Measurements from ENCODE around the gene MROH2A. TPM values are rescaled to one million over a fixed set of nuclear protein-coding genes. Genes with fewer than 3 reads are reported as not detected.

MROH2A gene
- total RNA-seq, 2 experiments from 2014 or later, result not detected

DNA sequence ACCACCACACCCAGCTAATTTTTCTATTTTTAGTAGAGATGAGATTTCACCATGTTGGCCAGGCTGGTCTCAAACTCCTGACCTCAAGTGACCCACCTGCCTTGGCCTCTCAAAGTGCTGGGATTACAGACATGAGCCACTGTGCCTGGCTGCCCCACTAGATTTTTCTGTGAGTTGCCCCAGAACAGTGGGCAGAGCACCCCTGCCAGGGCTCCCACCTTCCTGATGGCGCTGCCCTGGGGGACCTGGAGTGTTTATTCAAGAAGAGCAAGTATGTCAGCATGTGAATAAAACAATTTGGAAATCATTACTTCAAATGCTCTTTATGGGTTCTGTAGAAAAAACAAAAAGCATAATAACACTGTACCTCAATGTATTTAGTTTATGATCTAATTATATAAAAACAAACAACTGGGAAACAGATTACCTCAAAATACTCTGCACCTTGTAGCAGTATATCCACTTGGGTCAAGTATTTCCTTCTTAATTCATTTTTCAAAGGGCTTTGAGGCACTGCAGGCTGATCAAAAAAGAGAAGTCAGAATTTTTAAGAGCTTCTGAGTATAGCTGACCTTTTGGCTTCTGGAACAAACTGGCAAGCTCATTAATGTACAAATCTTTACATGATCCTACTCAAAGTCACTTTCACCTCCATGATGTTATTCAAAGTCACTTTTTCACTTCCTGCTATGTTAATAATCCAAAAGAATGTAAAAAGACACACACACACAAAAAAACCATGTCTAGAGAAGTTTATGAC is 67.4 kb downstream of the MROH2A start:
- Mint-ChIP-seq H3K27me3 (no peaks in the 10 kb centered on the region), H3K9me3 (no peaks in the 10 kb centered on the region), H3K36me3 (ENCODE audit: low read depth) (no peaks in the 10 kb centered on the region), H3K27ac (no peak overlapping the region), H3K4me3 (no peak overlapping the region), H3K4me1 (ENCODE audit: low read depth) (no peaks in the 10 kb centered on the region)
- Histone ChIP-seq H3K4me3 (ENCODE audit: low read length) (no peak overlapping the region), H3K9me3 (ENCODE audit: control insufficient read depth in 1 of 2, insufficient read depth in 1 of 2, low read length in 2 of 2) (no peaks in the 10 kb centered on the region), H3K27ac (ENCODE audit: low read depth in 1 of 2, low read length in 2 of 2) (no peak overlapping the region), H3K27me3 (ENCODE audit: control insufficient read depth in 1 of 2, insufficient read depth in 2 of 2, low read length in 2 of 2) (no peaks in the 10 kb centered on the region), H3K36me3 (ENCODE audit: insufficient read depth, low read length) (no peaks in the 10 kb centered on the region), H3K4me1 (ENCODE audit: insufficient read depth, low read length) (no peaks in the 10 kb centered on the region)
- TF ChIP-seq, protein P1, sequence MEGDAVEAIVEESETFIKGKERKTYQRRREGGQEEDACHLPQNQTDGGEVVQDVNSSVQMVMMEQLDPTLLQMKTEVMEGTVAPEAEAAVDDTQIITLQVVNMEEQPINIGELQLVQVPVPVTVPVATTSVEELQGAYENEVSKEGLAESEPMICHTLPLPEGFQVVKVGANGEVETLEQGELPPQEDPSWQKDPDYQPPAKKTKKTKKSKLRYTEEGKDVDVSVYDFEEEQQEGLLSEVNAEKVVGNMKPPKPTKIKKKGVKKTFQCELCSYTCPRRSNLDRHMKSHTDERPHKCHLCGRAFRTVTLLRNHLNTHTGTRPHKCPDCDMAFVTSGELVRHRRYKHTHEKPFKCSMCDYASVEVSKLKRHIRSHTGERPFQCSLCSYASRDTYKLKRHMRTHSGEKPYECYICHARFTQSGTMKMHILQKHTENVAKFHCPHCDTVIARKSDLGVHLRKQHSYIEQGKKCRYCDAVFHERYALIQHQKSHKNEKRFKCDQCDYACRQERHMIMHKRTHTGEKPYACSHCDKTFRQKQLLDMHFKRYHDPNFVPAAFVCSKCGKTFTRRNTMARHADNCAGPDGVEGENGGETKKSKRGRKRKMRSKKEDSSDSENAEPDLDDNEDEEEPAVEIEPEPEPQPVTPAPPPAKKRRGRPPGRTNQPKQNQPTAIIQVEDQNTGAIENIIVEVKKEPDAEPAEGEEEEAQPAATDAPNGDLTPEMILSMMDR (IDR thresholded peaks at IDR 0.05), result no peak
- CTCF ChIA-PET, result no interaction called here
- ATAC-seq (ENCODE audit: poor library complexity), result no peak
- intact Hi-C loops (cut with DNase I, micrococcal nuclease), result no loop called here
- POLR2A ChIA-PET, result no interaction called here
- no peak for DNase-seq

DNA sequence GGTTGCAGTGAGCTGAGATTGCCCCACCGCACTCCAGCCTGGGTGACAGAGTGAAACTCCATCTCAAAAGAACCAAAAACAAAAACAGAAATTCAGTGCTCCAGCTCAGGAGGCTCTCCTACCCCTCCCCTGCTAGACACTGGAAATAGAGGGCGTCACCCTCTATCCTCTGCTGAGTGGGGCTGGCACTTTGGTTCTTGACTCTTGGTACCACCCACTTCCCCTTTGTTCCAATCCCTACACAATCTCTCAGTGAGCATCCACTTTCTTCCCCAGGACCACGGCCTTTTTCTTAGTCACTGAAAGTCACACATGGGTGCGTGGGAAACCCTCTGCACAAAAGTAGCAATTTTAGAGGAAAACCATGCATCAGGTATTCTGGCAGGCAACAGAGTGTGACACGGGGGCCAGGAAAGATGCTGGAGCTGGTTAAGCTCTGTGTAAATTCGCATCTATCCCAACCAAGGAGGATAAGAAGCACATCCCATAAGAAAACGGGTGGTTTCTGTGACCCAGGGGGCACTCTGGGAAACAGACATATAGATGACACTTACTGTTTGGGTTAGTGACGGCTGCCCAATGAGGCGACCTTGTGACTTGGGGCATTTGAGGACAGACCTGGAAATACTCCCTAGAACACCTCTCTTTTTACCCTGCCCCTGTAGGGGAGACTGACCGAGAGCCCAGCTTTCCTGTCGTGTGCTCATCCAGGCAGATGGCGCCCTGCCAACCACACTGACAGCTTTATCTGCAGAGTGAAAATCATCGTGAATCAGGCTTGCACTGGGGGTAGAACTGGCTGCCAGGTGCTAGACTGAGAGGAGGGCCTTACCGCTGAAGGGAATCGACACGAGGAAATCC is 68.5 kb downstream of the MROH2A start:
- Mint-ChIP-seq H3K4me3 (no peak overlapping the region), H3K27ac (no peak overlapping the region), H3K4me1 (ENCODE audit: low read depth) (no peaks in the 10 kb centered on the region), H3K27me3 (no peaks in the 10 kb centered on the region), H3K36me3 (ENCODE audit: low read depth) (no peaks in the 10 kb centered on the region), H3K9me3 (no peaks in the 10 kb centered on the region)
- ChIA-PET POLR2A (no interaction called here), CTCF (no interaction called here)
- DNase-seq (no peak), ATAC-seq (ENCODE audit: poor library complexity) (no peak)
- no peaks in the 10 kb centered on the region for H3K27me3 ChIP-seq (ENCODE audit: control insufficient read depth in 1 of 2, insufficient read depth in 2 of 2, low read length in 2 of 2)
- no peaks in the 10 kb centered on the region for H3K36me3 ChIP-seq (ENCODE audit: insufficient read depth, low read length)
- H3K4me1 ChIP-seq (ENCODE audit: insufficient read depth, low read length), result no peaks in the 10 kb centered on the region
- H3K27ac ChIP-seq (ENCODE audit: low read depth in 1 of 2, low read length in 2 of 2), result no peak overlapping the region
- intact Hi-C loops (cut with DNase I, micrococcal nuclease), result no loop called here
- H3K4me3 ChIP-seq (ENCODE audit: low read length), result no peak overlapping the region
- TF ChIP-seq, protein P1 (IDR thresholded peaks at IDR 0.05), result no peak
- H3K9me3 ChIP-seq (ENCODE audit: control insufficient read depth in 1 of 2, insufficient read depth in 1 of 2, low read length in 2 of 2), result no peaks in the 10 kb centered on the region

DNA sequence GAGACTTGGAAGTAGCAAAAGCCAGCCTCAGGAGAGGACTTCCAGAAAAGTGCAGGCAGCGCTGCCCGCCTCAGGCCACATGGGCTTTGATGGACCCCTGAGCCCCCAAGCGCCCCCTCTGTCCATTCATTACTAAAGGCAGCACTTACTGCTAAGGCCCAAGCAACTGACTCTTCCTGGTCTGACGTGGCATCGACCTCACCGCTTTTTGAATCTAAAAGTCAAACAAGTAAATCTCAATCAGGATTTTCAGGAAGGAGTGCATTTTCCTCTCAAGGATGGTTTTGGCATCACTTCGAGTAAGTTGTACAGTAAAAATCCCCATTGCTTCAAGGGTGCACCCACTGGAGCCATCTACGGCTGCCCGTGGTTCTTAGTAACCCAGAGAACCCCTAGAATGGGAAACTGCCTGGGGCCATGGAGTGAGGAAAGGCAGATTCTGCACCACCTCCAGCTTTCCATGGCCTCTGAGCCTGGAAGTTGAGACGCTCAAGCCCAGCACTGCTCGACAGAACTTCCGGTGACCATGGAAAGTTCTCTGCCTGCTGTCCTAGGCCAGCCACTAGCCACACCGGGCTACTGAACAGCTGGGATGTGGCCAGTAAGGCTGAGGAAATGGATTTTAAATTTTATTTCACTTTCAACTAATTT is 69.2 kb downstream of the MROH2A start:
- H3K27ac ChIP-seq (ENCODE audit: low read depth in 1 of 2, low read length in 2 of 2), result no peak overlapping the region
- ChIA-PET CTCF (no interaction called here), POLR2A (no interaction called here)
- no peak overlapping the region for H3K4me3 Mint-ChIP-seq
- DNase-seq (no peak), ATAC-seq (ENCODE audit: poor library complexity) (no peak)
- no peaks in the 10 kb centered on the region for H3K27me3 ChIP-seq (ENCODE audit: control insufficient read depth in 1 of 2, insufficient read depth in 2 of 2, low read length in 2 of 2)
- no peaks in the 10 kb centered on the region for H3K9me3 Mint-ChIP-seq
- intact Hi-C loops (cut with DNase I, micrococcal nuclease), result no loop called here
- peaks cover 2% of the 10 kb centered on the region for H3K4me1 Mint-ChIP-seq (ENCODE audit: low read depth)
- H3K27ac Mint-ChIP-seq, result no peak overlapping the region
- no peaks in the 10 kb centered on the region for H3K9me3 ChIP-seq (ENCODE audit: control insufficient read depth in 1 of 2, insufficient read depth in 1 of 2, low read length in 2 of 2)
- H3K36me3 ChIP-seq (ENCODE audit: insufficient read depth, low read length), result no peaks in the 10 kb centered on the region
- H3K27me3 Mint-ChIP-seq, result peaks cover 1% of the 10 kb centered on the region
- no peaks in the 10 kb centered on the region for H3K4me1 ChIP-seq (ENCODE audit: insufficient read depth, low read length)
- H3K36me3 Mint-ChIP-seq (ENCODE audit: low read depth), result no peaks in the 10 kb centered on the region
- TF ChIP-seq, protein P1 (IDR thresholded peaks at IDR 0.05), result no peak
- no peak overlapping the region for H3K4me3 ChIP-seq (ENCODE audit: low read length)

Measured in CD4-positive, alpha-beta T cell (primary cell).